HG02798 (cell line): ENCODE measurements around the gene TEAD1.

Source experiments
- ATAC-seq: cut with Tn5 transposase; IDR thresholded peaks from one replicate; pipeline ENCODE4 v1.9.1; 2021; ENCODE audit warnings: mild to moderate bottlenecking; ENCODE audit not compliant: unreplicated experiment, poor library complexity

TEAD1 gene

GRCh38 chr11:12705874-12706273 lies 31.7 kb downstream of the TEAD1 start:
- ATAC-seq: no peak

- ATAC-seq: no peak
Measured at GRCh38 chr11:12706545-12707499, 32.6 kb downstream of the TEAD1 start.

GRCh38 chr11:12707500-12707880 lies 33.3 kb downstream of the TEAD1 start:
- ATAC-seq: no peak

- ATAC-seq: no peak
Measured at GRCh38 chr11:12711496-12711895, 37.3 kb downstream of the TEAD1 start.

GRCh38 chr11:12712132-12712531 lies 37.9 kb downstream of the TEAD1 start:
- no peak for ATAC-seq

- no peak for ATAC-seq
Measured at GRCh38 chr11:12715131-12715530, 40.9 kb downstream of the TEAD1 start.

GRCh38 chr11:12715941-12716340 lies 41.7 kb downstream of the TEAD1 start:
- no peak for ATAC-seq

- no peak for ATAC-seq
Measured at GRCh38 chr11:12716816-12717215, 42.6 kb downstream of the TEAD1 start.

- ATAC-seq: peak; percentile 91
Measured at GRCh38 chr11:12717851-12718291, 43.6 kb downstream of the TEAD1 start.

GRCh38 chr11:12719221-12719620 lies 45.0 kb downstream of the TEAD1 start:
- ATAC-seq: no peak

- no peak for ATAC-seq
Measured at GRCh38 chr11:12721816-12722604, 47.8 kb downstream of the TEAD1 start.

GRCh38 chr11:12723421-12724300 lies 49.4 kb downstream of the TEAD1 start:
- ATAC-seq: no peak

GRCh38 chr11:12724301-12725054 lies 50.3 kb downstream of the TEAD1 start:
- ATAC-seq: no peak

- ATAC-seq: no peak
Measured at GRCh38 chr11:12725055-12725862, 51.0 kb downstream of the TEAD1 start.

GRCh38 chr11:12725863-12726682 lies 51.9 kb downstream of the TEAD1 start:
- no peak for ATAC-seq

- ATAC-seq: no peak
Measured at GRCh38 chr11:12727563-12728211, 53.5 kb downstream of the TEAD1 start.

GRCh38 chr11:12728417-12728816 lies 54.2 kb downstream of the TEAD1 start:
- no peak for ATAC-seq
